Tibial artery (tissue), 4 donors: ENCODE measurements around the gene MED12L.
"Not testable (repeated sequence)": the region's sequence is repeated elsewhere in the genome, so short reads cannot be mapped to it uniquely, and the experiment has no call there.

ENCODE experiments used
- DNase-seq, 2 donors: peaks; one replicate each; pipeline ENCODE4 v3.0.0-alpha.2; 2019
- H3K27ac ChIP-seq, 2 donors: fragments of 200-600 bp; sonication (generic) in 1 of 2; 1 replicate in 1 of 2; 2 replicates in 1 of 2; pipeline ENCODE4 v1.5.1; 2018 to 2019; ENCODE audit warnings: mild to moderate bottlenecking in 1 of 2
- H3K27me3 ChIP-seq, 2 donors: fragments of 200-600 bp; sonication (generic) in 1 of 2; one replicate each; pipeline versions ENCODE4 v1.5.1 to v1.6.0; 2016 to 2019
- H3K36me3 ChIP-seq, 3 donors: fragments of 200-600 bp; sonication (generic) in 2 of 3; one replicate each; pipeline ENCODE4 v1.5.1; 2016 to 2019; ENCODE audit warnings: mild to moderate bottlenecking in 2 of 3
- H3K4me1 ChIP-seq, 4 donors: fragments of 200-600 bp; sonication (generic) in 2 of 4; 1 replicate in 3 of 4; 2 replicates in 1 of 4; pipeline ENCODE4 v1.5.1; 2016 to 2019
- H3K4me3 ChIP-seq, 2 donors: fragments of 200-600 bp; sonication (generic) in 1 of 2; 1 replicate in 1 of 2; 2 replicates in 1 of 2; pipeline ENCODE4 v1.5.1; 2018 to 2019; ENCODE audit warnings: mild to moderate bottlenecking in 2 of 2
- H3K9me3 ChIP-seq, 3 donors: fragments of 200-600 bp; sonication (generic) in 1 of 3; one replicate each; pipeline ENCODE4 v1.5.1; 2016 to 2019
- intact Hi-C: fragments of 100-400 bp; cut with DNase I; formaldehyde crosslinking; loops from one replicate; pipeline ENCODE4 v1.15.0; 2023; ENCODE audit warnings: low total_unique reads
- TF ChIP-seq, protein P1 (sequence below), 2 experiments: fragments of 200-600 bp in 1 of 2; fragments of 450-650 bp in 1 of 2; IDR thresholded peaks; one replicate each; pipeline ENCODE4 v1.5.1; 2017 to 2019; ENCODE audit warnings: antibody characterized with exemption in 2 of 2, mild to moderate bottlenecking in 1 of 2, moderate library complexity in 1 of 2

The MED12L gene

DNA sequence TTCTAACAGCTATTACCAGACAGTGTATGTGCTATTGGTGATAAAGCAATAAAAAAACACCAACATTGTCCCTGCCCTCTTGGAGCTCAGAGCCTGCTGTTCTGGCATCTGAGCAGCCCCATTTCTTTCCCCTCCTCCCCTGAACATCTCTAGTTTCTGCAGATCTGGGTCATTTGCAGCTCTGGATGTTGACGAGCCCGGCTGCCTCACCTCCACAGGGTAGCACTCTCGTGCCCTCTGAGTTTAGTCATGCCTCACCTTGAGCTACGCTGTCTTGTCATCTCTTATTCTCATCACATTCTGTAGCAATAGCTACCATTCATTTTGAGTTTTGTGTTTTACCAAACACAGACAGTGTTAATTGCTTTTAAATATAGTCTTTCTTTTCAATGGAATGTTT, 147.5 kb downstream of the MED12L start:
- Histone ChIP-seq H3K27me3 (no peaks in the 10 kb centered on the region), H3K9me3 (no peaks in the 10 kb centered on the region), H3K27ac (no peak overlapping the region), H3K4me1 (peaks cover 0 to 9% (median 4%) of the 10 kb centered on the region in 4 donors), H3K36me3 (no peaks in the 10 kb centered on the region), H3K4me3 (no peak overlapping the region)
- TF ChIP-seq, protein P1, sequence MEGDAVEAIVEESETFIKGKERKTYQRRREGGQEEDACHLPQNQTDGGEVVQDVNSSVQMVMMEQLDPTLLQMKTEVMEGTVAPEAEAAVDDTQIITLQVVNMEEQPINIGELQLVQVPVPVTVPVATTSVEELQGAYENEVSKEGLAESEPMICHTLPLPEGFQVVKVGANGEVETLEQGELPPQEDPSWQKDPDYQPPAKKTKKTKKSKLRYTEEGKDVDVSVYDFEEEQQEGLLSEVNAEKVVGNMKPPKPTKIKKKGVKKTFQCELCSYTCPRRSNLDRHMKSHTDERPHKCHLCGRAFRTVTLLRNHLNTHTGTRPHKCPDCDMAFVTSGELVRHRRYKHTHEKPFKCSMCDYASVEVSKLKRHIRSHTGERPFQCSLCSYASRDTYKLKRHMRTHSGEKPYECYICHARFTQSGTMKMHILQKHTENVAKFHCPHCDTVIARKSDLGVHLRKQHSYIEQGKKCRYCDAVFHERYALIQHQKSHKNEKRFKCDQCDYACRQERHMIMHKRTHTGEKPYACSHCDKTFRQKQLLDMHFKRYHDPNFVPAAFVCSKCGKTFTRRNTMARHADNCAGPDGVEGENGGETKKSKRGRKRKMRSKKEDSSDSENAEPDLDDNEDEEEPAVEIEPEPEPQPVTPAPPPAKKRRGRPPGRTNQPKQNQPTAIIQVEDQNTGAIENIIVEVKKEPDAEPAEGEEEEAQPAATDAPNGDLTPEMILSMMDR (IDR thresholded peaks at IDR 0.05): no peak
- no peak for DNase-seq
- intact Hi-C loops: no loop called here

DNA sequence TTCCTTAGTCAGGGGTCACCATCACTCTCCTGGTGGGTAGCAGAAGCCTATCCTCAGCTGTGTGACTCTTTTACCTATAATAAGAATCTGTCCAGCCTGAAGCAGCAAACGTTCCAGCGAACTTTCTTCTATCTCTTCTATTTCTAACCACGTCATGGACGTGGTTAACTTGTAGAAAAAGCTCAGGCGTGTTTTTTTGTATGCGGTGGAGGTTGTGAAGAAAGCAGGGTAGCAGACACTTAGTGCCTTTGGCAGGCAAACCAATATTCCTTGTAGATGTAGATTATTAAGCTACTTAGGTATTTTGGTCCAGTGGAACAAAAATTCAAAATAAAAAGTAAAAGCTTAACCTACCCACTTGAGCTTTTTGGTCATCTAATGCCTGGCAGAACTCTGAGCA, 149.4 kb downstream of the MED12L start:
- H3K27me3 ChIP-seq: no peaks in the 10 kb centered on the region
- no peaks in the 10 kb centered on the region for H3K9me3 ChIP-seq
- intact Hi-C loops: no loop called here
- no peak overlapping the region for H3K4me3 ChIP-seq
- H3K36me3 ChIP-seq: no peaks in the 10 kb centered on the region
- DNase-seq: no peak
- H3K27ac ChIP-seq: no peak overlapping the region
- no peaks in the 10 kb centered on the region for H3K4me1 ChIP-seq
- TF ChIP-seq, protein P1 (IDR thresholded peaks at IDR 0.05): no peak

DNA sequence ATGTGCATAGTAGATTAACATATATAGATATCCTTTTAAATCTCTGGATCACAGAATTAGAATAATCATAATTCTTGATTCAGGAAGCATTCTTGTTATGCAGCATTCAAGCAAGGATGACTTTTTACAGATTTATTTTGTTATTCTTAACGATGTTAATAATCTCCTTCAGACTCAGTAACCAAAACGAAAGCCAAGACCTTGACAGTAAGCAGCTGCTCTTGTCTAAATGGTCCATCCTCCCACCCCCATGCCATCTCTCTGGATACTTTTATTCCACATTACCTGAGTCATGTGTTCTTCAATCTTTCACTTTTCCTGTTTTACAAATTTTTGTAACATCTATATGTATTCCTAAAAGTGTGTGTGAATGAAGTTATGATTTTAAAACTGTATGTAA, 150.9 kb downstream of the MED12L start:
- DNase-seq: no peak
- Histone ChIP-seq H3K27me3 (no peaks in the 10 kb centered on the region), H3K27ac (no peak overlapping the region), H3K36me3 (no peaks in the 10 kb centered on the region), H3K9me3 (no peaks in the 10 kb centered on the region), H3K4me1 (no peaks in the 10 kb centered on the region), H3K4me3 (no peak overlapping the region)
- intact Hi-C loops: no loop called here
- TF ChIP-seq, protein P1 (IDR thresholded peaks at IDR 0.05): no peak

DNA sequence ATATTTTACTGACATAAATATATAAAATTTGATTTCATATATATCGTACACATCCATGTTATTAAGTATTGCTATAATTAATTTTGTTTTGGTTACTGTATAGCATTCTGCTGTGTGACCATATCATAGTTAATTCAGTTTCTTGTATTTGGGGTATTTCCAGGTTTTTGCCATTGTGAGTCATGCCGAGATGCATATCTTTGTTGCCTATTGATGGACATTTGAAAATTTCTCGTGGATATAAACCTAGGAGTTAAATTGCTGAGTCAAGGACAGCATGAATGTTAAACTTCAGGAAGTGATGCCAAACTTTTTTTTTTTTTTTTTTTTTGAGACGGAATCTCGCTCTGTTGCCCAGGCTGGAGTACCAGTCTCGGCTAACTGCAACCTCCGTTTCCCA, 151.3 kb downstream of the MED12L start:
- Histone ChIP-seq H3K4me1 (no peaks in the 10 kb centered on the region), H3K36me3 (no peaks in the 10 kb centered on the region), H3K27ac (no peak overlapping the region), H3K4me3 (no peak overlapping the region), H3K27me3 (no peaks in the 10 kb centered on the region), H3K9me3 (no peaks in the 10 kb centered on the region)
- intact Hi-C loops: no loop called here
- no peak for DNase-seq
- TF ChIP-seq, protein P1 (IDR thresholded peaks at IDR 0.05): no peak

DNA sequence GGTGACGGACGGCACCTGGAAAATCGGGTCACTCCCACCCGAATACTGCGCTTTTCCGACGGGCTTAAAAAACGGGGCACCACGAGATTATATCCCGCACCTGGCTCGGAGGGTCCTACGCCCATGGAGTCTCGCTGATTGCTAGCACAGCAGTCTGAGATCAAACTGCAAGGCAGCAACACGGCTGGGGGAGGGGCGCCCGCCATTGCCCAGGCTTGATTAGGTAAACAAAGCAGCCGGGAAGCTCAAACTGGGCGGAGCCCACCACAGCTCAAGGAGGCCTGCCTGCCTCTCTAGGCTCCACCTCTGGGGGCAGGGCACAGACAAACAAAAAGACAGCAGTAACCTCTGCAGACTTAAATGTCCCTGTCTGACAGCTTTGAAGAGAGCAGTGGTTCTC, 156.5 kb downstream of the MED12L start:
- DNase-seq, H3K4me1 ChIP-seq, H3K27me3 ChIP-seq, H3K9me3 ChIP-seq, H3K36me3 ChIP-seq, H3K27ac ChIP-seq, intact Hi-C loops, H3K4me3 ChIP-seq: not testable (repeated sequence)

DNA sequence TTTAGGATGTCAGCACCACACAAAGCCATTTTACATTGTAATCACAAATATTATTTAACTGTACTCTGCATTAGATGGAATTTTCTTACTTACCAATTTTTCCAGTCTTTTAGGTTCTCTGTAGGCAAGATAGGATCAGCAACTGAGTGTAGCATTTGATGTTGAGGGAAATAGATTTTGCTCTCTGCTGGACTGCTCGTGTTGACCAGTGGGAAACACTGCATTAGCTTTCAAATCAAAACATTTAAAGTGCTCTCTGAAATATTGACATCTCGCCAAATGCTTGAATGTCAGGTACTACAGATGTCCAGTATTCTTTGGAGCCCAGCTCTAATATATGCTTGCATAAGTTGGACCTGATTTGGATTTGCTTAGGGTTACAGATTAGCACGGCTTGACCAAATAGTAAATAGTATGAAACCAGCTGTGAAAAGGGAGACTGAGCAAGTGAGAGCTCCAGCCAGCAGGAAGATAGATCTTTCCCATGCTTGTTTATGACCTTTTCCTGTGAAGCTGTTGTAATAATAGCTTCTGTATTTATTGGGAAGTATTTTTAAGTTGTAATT, 163.4 kb downstream of the MED12L start:
- Histone ChIP-seq H3K36me3 (no peaks in the 10 kb centered on the region), H3K27ac (no peak overlapping the region), H3K4me1 (no peaks in the 10 kb centered on the region), H3K27me3 (no peaks in the 10 kb centered on the region), H3K4me3 (no peak overlapping the region), H3K9me3 (no peaks in the 10 kb centered on the region)
- TF ChIP-seq, protein P1 (IDR thresholded peaks at IDR 0.05): no peak
- no peak for DNase-seq
- intact Hi-C loops: no loop called here
